ENCODE measurements around the gene KIF16B. TPM values are rescaled to one million over a fixed set of nuclear protein-coding genes. Genes with fewer than 3 reads are reported as not detected.

KIF16B gene
- total and polyA plus RNA-seq, 10 of the 15 experiments (the other 5 are each of a cell fraction or from before 2014, with no cell fraction given), result 0.21 to 5.2 (median 3.0) TPM

DNA sequence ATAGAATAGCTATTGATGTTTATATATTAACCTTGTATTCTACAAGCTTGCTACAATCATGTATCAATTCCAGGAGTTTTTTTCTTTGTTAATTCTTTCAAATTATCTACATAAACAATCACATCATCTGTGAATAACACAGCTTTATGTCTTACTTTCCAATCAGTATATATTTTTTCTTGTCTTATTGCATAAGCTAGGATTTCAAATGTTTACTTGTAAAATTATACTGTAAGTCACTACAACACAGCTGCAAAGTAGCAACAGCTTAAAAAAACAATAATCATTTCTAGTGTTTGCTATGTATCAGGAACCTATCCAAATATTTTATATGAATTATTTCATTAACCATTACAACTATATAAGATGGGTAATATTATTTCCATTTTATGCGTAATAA is 270.4 kb downstream of the KIF16B start:
- CTCF ChIA-PET, result interaction anchor here (0.8 to 1.1 kb wide), 2 partner anchors 32 to 212 kb away, joined by 3 read pairs; no protein-coding TSS in a partner anchor
- POLR2A ChIA-PET, result no interaction called here
- no peak for TF ChIP-seq SMC3 (IDR thresholded peaks at IDR 0.05; ENCODE audit: borderline replicate concordance, low read length)
- TF ChIP-seq MEF2A (IDR thresholded peaks at IDR 0.05; ENCODE audit: insufficient read depth, low read depth, low read length), result no peak
- TF ChIP-seq, protein P1, sequence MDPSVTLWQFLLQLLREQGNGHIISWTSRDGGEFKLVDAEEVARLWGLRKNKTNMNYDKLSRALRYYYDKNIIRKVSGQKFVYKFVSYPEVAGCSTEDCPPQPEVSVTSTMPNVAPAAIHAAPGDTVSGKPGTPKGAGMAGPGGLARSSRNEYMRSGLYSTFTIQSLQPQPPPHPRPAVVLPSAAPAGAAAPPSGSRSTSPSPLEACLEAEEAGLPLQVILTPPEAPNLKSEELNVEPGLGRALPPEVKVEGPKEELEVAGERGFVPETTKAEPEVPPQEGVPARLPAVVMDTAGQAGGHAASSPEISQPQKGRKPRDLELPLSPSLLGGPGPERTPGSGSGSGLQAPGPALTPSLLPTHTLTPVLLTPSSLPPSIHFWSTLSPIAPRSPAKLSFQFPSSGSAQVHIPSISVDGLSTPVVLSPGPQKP (IDR thresholded peaks at IDR 0.05; ENCODE audit: low read depth, low read length), result no peak
- no peak for TF ChIP-seq FOS (IDR thresholded peaks at IDR 0.05; ENCODE audit: borderline replicate concordance, extremely low read depth, insufficient read length)
- TF ChIP-seq DPF2 (IDR thresholded peaks at IDR 0.05), result no peak
- TF ChIP-seq NBN (IDR thresholded peaks at IDR 0.05), result no peak
- TF ChIP-seq, protein P2, sequence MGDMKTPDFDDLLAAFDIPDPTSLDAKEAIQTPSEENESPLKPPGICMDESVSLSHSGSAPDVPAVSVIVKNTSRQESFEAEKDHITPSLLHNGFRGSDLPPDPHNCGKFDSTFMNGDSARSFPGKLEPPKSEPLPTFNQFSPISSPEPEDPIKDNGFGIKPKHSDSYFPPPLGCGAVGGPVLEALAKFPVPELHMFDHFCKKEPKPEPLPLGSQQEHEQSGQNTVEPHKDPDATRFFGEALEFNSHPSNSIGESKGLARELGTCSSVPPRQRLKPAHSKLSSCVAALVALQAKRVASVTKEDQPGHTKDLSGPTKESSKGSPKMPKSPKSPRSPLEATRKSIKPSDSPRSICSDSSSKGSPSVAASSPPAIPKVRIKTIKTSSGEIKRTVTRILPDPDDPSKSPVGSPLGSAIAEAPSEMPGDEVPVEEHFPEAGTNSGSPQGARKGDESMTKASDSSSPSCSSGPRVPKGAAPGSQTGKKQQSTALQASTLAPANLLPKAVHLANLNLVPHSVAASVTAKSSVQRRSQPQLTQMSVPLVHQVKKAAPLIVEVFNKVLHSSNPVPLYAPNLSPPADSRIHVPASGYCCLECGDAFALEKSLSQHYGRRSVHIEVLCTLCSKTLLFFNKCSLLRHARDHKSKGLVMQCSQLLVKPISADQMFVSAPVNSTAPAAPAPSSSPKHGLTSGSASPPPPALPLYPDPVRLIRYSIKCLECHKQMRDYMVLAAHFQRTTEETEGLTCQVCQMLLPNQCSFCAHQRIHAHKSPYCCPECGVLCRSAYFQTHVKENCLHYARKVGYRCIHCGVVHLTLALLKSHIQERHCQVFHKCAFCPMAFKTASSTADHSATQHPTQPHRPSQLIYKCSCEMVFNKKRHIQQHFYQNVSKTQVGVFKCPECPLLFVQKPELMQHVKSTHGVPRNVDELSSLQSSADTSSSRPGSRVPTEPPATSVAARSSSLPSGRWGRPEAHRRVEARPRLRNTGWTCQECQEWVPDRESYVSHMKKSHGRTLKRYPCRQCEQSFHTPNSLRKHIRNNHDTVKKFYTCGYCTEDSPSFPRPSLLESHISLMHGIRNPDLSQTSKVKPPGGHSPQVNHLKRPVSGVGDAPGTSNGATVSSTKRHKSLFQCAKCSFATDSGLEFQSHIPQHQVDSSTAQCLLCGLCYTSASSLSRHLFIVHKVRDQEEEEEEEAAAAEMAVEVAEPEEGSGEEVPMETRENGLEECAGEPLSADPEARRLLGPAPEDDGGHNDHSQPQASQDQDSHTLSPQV (IDR thresholded peaks at IDR 0.05), result no peak
- TF ChIP-seq RAD21 (IDR thresholded peaks at IDR 0.05; ENCODE audit: insufficient read depth, low read depth, low read length), result no peak
- no peak for TF ChIP-seq SRF (IDR thresholded peaks at IDR 0.05; ENCODE audit: low read depth in 2 of 2, low read length in 2 of 2)
- TF ChIP-seq EED (IDR thresholded peaks at IDR 0.05; ENCODE audit: low read depth), result no peak
- TF ChIP-seq ZBED1 (IDR thresholded peaks at IDR 0.05; ENCODE audit: borderline replicate concordance), result no peak
- TF ChIP-seq, protein P3, sequence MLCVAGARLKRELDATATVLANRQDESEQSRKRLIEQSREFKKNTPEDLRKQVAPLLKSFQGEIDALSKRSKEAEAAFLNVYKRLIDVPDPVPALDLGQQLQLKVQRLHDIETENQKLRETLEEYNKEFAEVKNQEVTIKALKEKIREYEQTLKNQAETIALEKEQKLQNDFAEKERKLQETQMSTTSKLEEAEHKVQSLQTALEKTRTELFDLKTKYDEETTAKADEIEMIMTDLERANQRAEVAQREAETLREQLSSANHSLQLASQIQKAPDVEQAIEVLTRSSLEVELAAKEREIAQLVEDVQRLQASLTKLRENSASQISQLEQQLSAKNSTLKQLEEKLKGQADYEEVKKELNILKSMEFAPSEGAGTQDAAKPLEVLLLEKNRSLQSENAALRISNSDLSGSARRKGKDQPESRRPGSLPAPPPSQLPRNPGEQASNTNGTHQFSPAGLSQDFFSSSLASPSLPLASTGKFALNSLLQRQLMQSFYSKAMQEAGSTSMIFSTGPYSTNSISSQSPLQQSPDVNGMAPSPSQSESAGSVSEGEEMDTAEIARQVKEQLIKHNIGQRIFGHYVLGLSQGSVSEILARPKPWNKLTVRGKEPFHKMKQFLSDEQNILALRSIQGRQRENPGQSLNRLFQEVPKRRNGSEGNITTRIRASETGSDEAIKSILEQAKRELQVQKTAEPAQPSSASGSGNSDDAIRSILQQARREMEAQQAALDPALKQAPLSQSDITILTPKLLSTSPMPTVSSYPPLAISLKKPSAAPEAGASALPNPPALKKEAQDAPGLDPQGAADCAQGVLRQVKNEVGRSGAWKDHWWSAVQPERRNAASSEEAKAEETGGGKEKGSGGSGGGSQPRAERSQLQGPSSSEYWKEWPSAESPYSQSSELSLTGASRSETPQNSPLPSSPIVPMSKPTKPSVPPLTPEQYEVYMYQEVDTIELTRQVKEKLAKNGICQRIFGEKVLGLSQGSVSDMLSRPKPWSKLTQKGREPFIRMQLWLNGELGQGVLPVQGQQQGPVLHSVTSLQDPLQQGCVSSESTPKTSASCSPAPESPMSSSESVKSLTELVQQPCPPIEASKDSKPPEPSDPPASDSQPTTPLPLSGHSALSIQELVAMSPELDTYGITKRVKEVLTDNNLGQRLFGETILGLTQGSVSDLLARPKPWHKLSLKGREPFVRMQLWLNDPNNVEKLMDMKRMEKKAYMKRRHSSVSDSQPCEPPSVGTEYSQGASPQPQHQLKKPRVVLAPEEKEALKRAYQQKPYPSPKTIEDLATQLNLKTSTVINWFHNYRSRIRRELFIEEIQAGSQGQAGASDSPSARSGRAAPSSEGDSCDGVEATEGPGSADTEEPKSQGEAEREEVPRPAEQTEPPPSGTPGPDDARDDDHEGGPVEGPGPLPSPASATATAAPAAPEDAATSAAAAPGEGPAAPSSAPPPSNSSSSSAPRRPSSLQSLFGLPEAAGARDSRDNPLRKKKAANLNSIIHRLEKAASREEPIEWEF (IDR thresholded peaks at IDR 0.05; ENCODE audit: insufficient replicate concordance, low read depth, low read length), result no peak
- TF ChIP-seq, protein P4, sequence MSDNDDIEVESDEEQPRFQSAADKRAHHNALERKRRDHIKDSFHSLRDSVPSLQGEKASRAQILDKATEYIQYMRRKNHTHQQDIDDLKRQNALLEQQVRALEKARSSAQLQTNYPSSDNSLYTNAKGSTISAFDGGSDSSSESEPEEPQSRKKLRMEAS (IDR thresholded peaks at IDR 0.05; ENCODE audit: low read depth, low read length), result no peak
- no peak for TF ChIP-seq NFYA (IDR thresholded peaks at IDR 0.05; ENCODE audit: borderline replicate concordance, low read depth, low read length)
- no peak for TF ChIP-seq EZH2 (IDR thresholded peaks at IDR 0.05; ENCODE audit: borderline replicate concordance, control insufficient read depth, low read depth, low read length)

More for the DNA sequence above, 270.4 kb downstream of the KIF16B start:
- H3K4me2 ChIP-seq (ENCODE audit: control insufficient read depth, insufficient read depth), result no peak overlapping the region
- ChIA-PET SMC1A (ENCODE audit: uncharacterized antibody, unreplicated experiment) (no interaction called here), RAD21 (ENCODE audit: unreplicated experiment) (no interaction called here)
- ATAC-seq (no peak), FAIRE-seq (no peak), DNase-seq (ENCODE audit: low read depth, low spot score) (no peak)
- no peak overlapping the region for H2AFZ ChIP-seq (ENCODE audit: control insufficient read depth, low read depth, low read length)
- H3K9ac ChIP-seq (ENCODE audit: control insufficient read depth, insufficient read depth, low read length), result no peak overlapping the region
- no peaks in the 10 kb centered on the region for H3K36me3 ChIP-seq (ENCODE audit: control insufficient read depth in 2 of 2, insufficient read depth in 2 of 2, low read length in 1 of 2)
- intact Hi-C loops (cut with micrococcal nuclease; ENCODE audit: unreplicated experiment) (no loop called here), in situ Hi-C loops (cut with MboI) (no loop called here)
- no TSS peak for BruUV-seq (replicated peaks)
- WGBS (ENCODE audit: insufficient coverage, insufficient replicate concordance, low lambda C conversion rate, missing lambda C conversion rate), result 50% methylated on average over 1 of the region's 1 CpG
- no peaks in the 10 kb centered on the region for H4K20me1 ChIP-seq (ENCODE audit: control insufficient read depth, insufficient read depth)
- H3K79me2 ChIP-seq (ENCODE audit: control insufficient read depth, insufficient read depth, low read length), result no peaks in the 10 kb centered on the region
- no peaks in the 10 kb centered on the region for H3K4me1 ChIP-seq (ENCODE audit: control insufficient read depth, insufficient read depth, low read length)
- no peak overlapping the region for H3K4me3 ChIP-seq
- H3K27ac ChIP-seq (ENCODE audit: control insufficient read depth, insufficient read depth), result no peak overlapping the region
- H3K27me3 ChIP-seq (replicated peaks in 1 of 2; ENCODE audit: control insufficient read depth in 2 of 2, insufficient read depth in 2 of 2, low read length in 1 of 2), result no peaks in the 10 kb centered on the region
- no peaks in the 10 kb centered on the region for H3K9me3 ChIP-seq (replicated peaks; ENCODE audit: control insufficient read depth, insufficient read depth, low read length)

Data from GM12878 (cell line).